ENCODE measurements around the gene PEX11G.

PEX11G gene

DNA sequence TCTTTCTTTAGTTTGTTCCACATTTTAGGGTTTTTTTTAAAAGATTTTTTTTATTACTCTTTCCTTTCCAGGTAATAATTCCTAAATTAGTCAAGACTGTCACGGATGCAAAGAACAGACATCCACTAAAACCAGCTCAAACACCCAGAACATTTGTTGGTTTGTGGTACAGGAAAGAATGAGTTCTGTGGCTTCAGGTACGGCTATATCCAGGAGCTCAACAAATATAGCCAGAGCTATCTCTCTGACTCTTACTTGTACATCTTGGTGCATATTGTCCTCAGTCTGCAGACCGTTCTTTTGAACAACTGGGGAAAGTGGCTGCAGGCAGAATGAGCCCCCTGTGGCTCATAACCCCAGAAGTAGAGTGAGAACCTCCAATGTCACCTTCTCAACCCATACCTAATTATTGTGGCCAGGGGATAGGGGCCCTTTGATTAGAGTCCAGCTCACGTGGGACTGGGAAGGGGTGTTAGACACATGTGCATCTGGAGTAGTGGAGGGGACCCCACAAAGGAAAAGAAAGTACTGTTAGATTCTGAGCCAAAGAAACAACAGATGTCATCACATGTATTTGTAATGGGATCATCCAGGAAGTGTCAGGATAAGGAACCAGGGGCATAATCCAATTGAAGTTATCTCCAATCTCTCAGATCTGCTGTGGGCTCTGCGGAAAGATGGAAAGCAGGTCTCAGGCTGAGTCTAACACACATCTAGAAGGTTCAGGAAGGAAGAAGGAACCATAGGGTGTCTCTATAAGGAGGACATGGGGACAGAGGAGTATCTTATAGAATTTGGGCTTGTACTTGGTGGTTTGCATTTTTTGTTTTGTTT is 25.2 kb upstream of the PEX11G start:
- TF ChIP-seq POLR2AphosphoS5 (IDR thresholded peaks at IDR 0.05; ENCODE audit: low read depth): no peak
- TF ChIP-seq SPI1 (IDR thresholded peaks at IDR 0.05; ENCODE audit: borderline replicate concordance, low read depth): no peak
- TF ChIP-seq, protein P1, sequence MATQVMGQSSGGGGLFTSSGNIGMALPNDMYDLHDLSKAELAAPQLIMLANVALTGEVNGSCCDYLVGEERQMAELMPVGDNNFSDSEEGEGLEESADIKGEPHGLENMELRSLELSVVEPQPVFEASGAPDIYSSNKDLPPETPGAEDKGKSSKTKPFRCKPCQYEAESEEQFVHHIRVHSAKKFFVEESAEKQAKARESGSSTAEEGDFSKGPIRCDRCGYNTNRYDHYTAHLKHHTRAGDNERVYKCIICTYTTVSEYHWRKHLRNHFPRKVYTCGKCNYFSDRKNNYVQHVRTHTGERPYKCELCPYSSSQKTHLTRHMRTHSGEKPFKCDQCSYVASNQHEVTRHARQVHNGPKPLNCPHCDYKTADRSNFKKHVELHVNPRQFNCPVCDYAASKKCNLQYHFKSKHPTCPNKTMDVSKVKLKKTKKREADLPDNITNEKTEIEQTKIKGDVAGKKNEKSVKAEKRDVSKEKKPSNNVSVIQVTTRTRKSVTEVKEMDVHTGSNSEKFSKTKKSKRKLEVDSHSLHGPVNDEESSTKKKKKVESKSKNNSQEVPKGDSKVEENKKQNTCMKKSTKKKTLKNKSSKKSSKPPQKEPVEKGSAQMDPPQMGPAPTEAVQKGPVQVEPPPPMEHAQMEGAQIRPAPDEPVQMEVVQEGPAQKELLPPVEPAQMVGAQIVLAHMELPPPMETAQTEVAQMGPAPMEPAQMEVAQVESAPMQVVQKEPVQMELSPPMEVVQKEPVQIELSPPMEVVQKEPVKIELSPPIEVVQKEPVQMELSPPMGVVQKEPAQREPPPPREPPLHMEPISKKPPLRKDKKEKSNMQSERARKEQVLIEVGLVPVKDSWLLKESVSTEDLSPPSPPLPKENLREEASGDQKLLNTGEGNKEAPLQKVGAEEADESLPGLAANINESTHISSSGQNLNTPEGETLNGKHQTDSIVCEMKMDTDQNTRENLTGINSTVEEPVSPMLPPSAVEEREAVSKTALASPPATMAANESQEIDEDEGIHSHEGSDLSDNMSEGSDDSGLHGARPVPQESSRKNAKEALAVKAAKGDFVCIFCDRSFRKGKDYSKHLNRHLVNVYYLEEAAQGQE (IDR thresholded peaks at IDR 0.05; ENCODE audit: insufficient replicate concordance, low read depth): no peak
- no peak for TF ChIP-seq GABPA (IDR thresholded peaks at IDR 0.05; ENCODE audit: low read depth)
- TF ChIP-seq, protein P2, sequence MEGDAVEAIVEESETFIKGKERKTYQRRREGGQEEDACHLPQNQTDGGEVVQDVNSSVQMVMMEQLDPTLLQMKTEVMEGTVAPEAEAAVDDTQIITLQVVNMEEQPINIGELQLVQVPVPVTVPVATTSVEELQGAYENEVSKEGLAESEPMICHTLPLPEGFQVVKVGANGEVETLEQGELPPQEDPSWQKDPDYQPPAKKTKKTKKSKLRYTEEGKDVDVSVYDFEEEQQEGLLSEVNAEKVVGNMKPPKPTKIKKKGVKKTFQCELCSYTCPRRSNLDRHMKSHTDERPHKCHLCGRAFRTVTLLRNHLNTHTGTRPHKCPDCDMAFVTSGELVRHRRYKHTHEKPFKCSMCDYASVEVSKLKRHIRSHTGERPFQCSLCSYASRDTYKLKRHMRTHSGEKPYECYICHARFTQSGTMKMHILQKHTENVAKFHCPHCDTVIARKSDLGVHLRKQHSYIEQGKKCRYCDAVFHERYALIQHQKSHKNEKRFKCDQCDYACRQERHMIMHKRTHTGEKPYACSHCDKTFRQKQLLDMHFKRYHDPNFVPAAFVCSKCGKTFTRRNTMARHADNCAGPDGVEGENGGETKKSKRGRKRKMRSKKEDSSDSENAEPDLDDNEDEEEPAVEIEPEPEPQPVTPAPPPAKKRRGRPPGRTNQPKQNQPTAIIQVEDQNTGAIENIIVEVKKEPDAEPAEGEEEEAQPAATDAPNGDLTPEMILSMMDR (IDR thresholded peaks at IDR 0.05; ENCODE audit: insufficient read depth, low read length): no peak
- no peak for DNase-seq (ENCODE audit: low read depth in 1 of 2, low spot score in 1 of 2)
- Histone ChIP-seq H3K27me3 (ENCODE audit: insufficient read depth, poor library complexity, severe bottlenecking) (peaks cover 27% of the 10 kb centered on the region), H3K4me3 (replicated peaks; ENCODE audit: insufficient read depth, low read length) (no peak overlapping the region), H3K27ac (replicated peaks) (no peak overlapping the region)

DNA sequence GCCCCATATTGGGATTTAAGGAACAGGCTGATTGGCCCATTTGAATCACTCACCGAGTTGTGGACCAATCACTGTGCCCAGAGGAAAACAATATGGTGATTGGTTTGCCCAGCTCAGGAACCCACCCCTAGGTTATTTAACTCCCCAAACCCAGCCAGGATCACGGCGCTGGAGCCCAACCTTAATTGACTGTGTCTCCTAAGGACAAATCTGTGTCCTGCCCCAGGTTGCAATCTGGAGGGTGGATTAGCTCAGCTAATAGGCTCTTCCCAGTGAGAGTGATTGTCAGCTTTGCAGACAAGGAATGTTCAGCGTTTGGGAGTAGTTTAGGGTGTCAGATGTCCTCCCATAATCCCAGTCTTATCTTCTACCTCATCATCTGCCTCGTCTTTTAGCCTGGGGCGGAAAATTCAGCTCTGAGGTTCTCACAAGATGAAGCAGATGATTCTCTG is 23.6 kb upstream of the PEX11G start:
- DNase-seq (ENCODE audit: low read depth in 1 of 2, low spot score in 1 of 2): no peak
- Histone ChIP-seq H3K4me3 (replicated peaks; ENCODE audit: insufficient read depth, low read length) (no peak overlapping the region), H3K27ac (replicated peaks) (no peak overlapping the region), H3K27me3 (ENCODE audit: insufficient read depth, poor library complexity, severe bottlenecking) (peaks cover 24% of the 10 kb centered on the region)
- TF ChIP-seq GABPA (IDR thresholded peaks at IDR 0.05; ENCODE audit: low read depth) (no peak), SPI1 (IDR thresholded peaks at IDR 0.05; ENCODE audit: borderline replicate concordance, low read depth) (no peak), POLR2AphosphoS5 (IDR thresholded peaks at IDR 0.05; ENCODE audit: low read depth) (no peak)
- TF ChIP-seq, protein P2 (IDR thresholded peaks at IDR 0.05; ENCODE audit: insufficient read depth, low read length): no peak
- TF ChIP-seq, protein P1 (IDR thresholded peaks at IDR 0.05; ENCODE audit: insufficient replicate concordance, low read depth): no peak

DNA sequence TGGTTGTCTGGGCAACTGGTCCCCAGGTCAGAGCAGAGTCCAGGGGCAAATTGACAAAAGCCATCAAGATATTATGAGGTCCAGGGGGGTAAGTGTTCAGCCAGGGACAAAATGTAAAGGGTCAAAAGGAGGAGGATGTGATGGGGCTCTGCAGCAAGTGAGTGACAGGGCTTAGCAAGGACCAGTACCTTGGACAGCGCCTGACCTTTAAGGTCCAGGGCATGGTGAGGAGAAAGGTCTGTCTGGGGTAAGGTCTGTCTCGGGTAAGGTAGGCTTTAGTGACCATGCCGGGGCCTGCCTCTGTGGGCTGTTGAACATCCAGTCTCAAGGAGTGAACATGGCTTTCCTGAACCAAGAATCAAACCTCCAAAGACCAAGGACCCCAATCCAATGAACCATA is 20.8 kb upstream of the PEX11G start:
- TF ChIP-seq POLR2AphosphoS5 (IDR thresholded peaks at IDR 0.05; ENCODE audit: low read depth): no peak
- TF ChIP-seq, protein P1 (IDR thresholded peaks at IDR 0.05; ENCODE audit: insufficient replicate concordance, low read depth): peak; percentile 96
- TF ChIP-seq SPI1 (IDR thresholded peaks at IDR 0.05; ENCODE audit: borderline replicate concordance, low read depth): no peak
- DNase-seq (ENCODE audit: low read depth in 1 of 2, low spot score in 1 of 2): no peak
- Histone ChIP-seq H3K27me3 (ENCODE audit: insufficient read depth, poor library complexity, severe bottlenecking) (peaks cover under 1% of the 10 kb centered on the region), H3K27ac (replicated peaks) (no peak overlapping the region), H3K4me3 (replicated peaks; ENCODE audit: insufficient read depth, low read length) (no peak overlapping the region)
